Sigmoid colon (tissue), 4 donors: ENCODE results near the gene LTBP1.

ENCODE experiments used
- CTCF ChIP-seq, 4 experiments: fragments of 450-650 bp in 3 of 4; fragments of 200-600 bp in 1 of 4; IDR thresholded peaks; one replicate each; pipeline ENCODE4 v1.5.1; 2016 to 2019; ENCODE audit warnings: antibody characterized with exemption in 4 of 4, mild to moderate bottlenecking in 3 of 4, moderate library complexity in 2 of 4
- EP300 ChIP-seq, 4 donors: sonication (generic); formaldehyde crosslinking; IDR thresholded peaks; one replicate each; pipeline ENCODE4 v1.6.1; 2017; ENCODE audit warnings: antibody characterized with exemption in 4 of 4
- POLR2A ChIP-seq, 2 donors: fragments of 450-650 bp; IDR thresholded peaks; one replicate each; pipeline ENCODE4 v1.6.1; 2016; ENCODE audit warnings: antibody characterized with exemption in 2 of 2, mild to moderate bottlenecking in 2 of 2, moderate library complexity in 2 of 2
- POLR2AphosphoS5 ChIP-seq, 4 donors: sonication (generic); formaldehyde crosslinking; IDR thresholded peaks; one replicate each; pipeline ENCODE4 v1.6.1; 2017; ENCODE audit warnings: antibody characterized with exemption in 4 of 4

- TF ChIP-seq CTCF (IDR thresholded peaks at IDR 0.05) = no peak
- no peak for TF ChIP-seq EP300 (IDR thresholded peaks at IDR 0.05)
- TF ChIP-seq POLR2AphosphoS5 (IDR thresholded peaks at IDR 0.05) = no peak
- TF ChIP-seq POLR2A (IDR thresholded peaks at IDR 0.05) = no peak
Observed at GRCh38 chr2:33116799-33117198, 170.0 kb downstream of the LTBP1 start.
